Adrenal gland (tissue), 12 donors: ENCODE measurements around the gene CST4. TPM values are rescaled to one million over a fixed set of nuclear protein-coding genes. Genes with fewer than 3 reads are reported as not detected.
A peak's percentile ranks its signal among the peaks of the same experiment; 100 is the strongest.

Experiments
- DNase-seq, 7 donors: peaks; one replicate each; pipeline ENCODE4 v3.0.0-alpha.2; 2019 to 2020
- H3K27ac ChIP-seq, 5 donors: fragments of 200-600 bp; sonication (generic) in 4 of 5; 1 replicate in 3 of 5; 2 replicates in 2 of 5; pipeline versions ENCODE4 v1.5.1 to v1.8.0; 2016 to 2020; ENCODE audit warnings: mild to moderate bottlenecking in 1 of 5
- H3K27me3 ChIP-seq: fragments of 200-600 bp; 2 replicates; pipeline ENCODE4 v1.8.0; 2021
- H3K36me3 ChIP-seq, 2 donors: fragments of 200-600 bp; replicated peaks in 1 of 2; 1 replicate in 1 of 2; 2 replicates in 1 of 2; pipeline versions ENCODE4 v1.5.1 to v1.8.0; 2018 to 2022
- H3K4me1 ChIP-seq, 2 donors: fragments of 200-600 bp; replicated peaks in 1 of 2; 1 replicate in 1 of 2; 2 replicates in 1 of 2; pipeline versions ENCODE4 v1.5.1 to v1.8.0; 2018 to 2021
- H3K4me3 ChIP-seq, 4 donors: fragments of 200-600 bp; sonication (generic) in 3 of 4; one replicate each; pipeline ENCODE4 v1.5.1; 2016 to 2018
- H3K9me3 ChIP-seq, 3 donors: fragments of 200-600 bp; sonication (generic) in 1 of 3; replicated peaks in 1 of 3; 1 replicate in 2 of 3; 2 replicates in 1 of 3; pipeline versions ENCODE4 v1.5.1 to v1.8.0; 2016 to 2021
- CTCF ChIP-seq, 6 experiments: fragments of 450-650 bp in 4 of 6; fragments of 200-600 bp in 2 of 6; sonication (generic) in 1 of 6; IDR thresholded peaks; 1 replicate in 5 of 6; 2 replicates in 1 of 6; pipeline versions ENCODE4 v1.5.1 to v1.8.0; 2016 to 2021; ENCODE audit warnings: antibody characterized with exemption in 6 of 6, mild to moderate bottlenecking in 2 of 6, moderate library complexity in 1 of 6
- POLR2A ChIP-seq, 2 donors: fragments of 450-650 bp; IDR thresholded peaks; one replicate each; pipeline ENCODE4 v1.6.1; 2017; ENCODE audit warnings: antibody characterized with exemption in 2 of 2, mild to moderate bottlenecking in 2 of 2, moderate library complexity in 1 of 2
- WGBS, 4 donors: extraction: QIAGEN DNeasy Blood & Tissue Kit in 2 of 4; methylation state at CpG; one replicate each; pipeline versions ENCODE4 v1.1.5 to v1.1.7; 2013 to 2017; 5-methylcytosine and 5-hydroxymethylcytosine counted together
- intact Hi-C, 2 donors: fragments of 100-400 bp; cut with DNase I; formaldehyde crosslinking; loops; one replicate each; pipeline versions ENCODE4 v1.14.1 to v1.15.0; 2022 to 2023
- polyA plus RNA-seq, 3 donors: library from polyadenylated mRNA; stranded (reverse); fragments of 200-250 nt in 2 of 3; fragments of 350-450 nt in 1 of 3; fragmentation: Illumina TruSeq in 1 of 3; extraction: RNeasy Lipid Tissue Mini Kit (QIAGEN cat#74804) in 1 of 3; gene quantifications; one replicate each; pipeline ENCODE4 v1.2.3, GENCODE V29; 2013 to 2014
- total RNA-seq, 9 donors: library from RNA; depleted of rRNA in 4 of 9; stranded (reverse); fragments of >200 nt in 4 of 9; fragments of 120-200 nt in 1 of 9; fragmentation: NEBNext Ultra II Directional in 1 of 9; extraction: Animal tissue kit (Norgen Biotek cat#: 25700) in 1 of 9; gene quantifications; one replicate each; pipeline versions ENCODE4 v1.1.0 to v1.2.4, GENCODE V29; 2013 to 2023
- donor health status: healthy with polysubstance abuse.
- donor health status: Bipolar disorder and iron deficiency.
- donor health status: DM: yes; HTN: yes; CAD: no.
- donor health status: DM: no; HTN: no; CAD: no.
- donor health status: DM: no; HTN: no; CAD: no.
- donor health status: DM: yes; HTN: yes; CAD: no.

The CST4 gene
- total and polyA plus RNA-seq, 12 donors = not detected

GRCh38 chr20:23640018-23640601 is 48.7 kb downstream of the CST4 start:
- H3K4me1 ChIP-seq = peaks cover 33 to 36% of the 10 kb centered on the region in 2 donors
- H3K27ac ChIP-seq = no peak overlapping the region
- WGBS, 4 donors = 84 to 87% (median 85%) methylated on average over 5 to 8 of the region's 8 CpGs
- H3K9me3 ChIP-seq = no peaks in the 10 kb centered on the region
- intact Hi-C loops = no loop called here
- no peak for DNase-seq
- H3K4me3 ChIP-seq = no peak overlapping the region
- H3K36me3 ChIP-seq = no peaks in the 10 kb centered on the region
- no peaks in the 10 kb centered on the region for H3K27me3 ChIP-seq
- TF ChIP-seq CTCF (IDR thresholded peaks at IDR 0.05) (no peak), POLR2A (IDR thresholded peaks at IDR 0.05) (no peak)

GRCh38 chr20:23639490-23639958 is 49.3 kb downstream of the CST4 start:
- WGBS, 4 donors = 79 to 84% (median 81%) methylated on average over 8 of the region's 8 CpGs
- no peaks in the 10 kb centered on the region for H3K9me3 ChIP-seq
- no peak overlapping the region for H3K27ac ChIP-seq
- TF ChIP-seq CTCF (IDR thresholded peaks at IDR 0.05) (no peak), POLR2A (IDR thresholded peaks at IDR 0.05) (no peak)
- H3K36me3 ChIP-seq = peaks cover 0 to 4% of the 10 kb centered on the region in 2 donors
- H3K4me1 ChIP-seq = peaks cover 33 to 42% of the 10 kb centered on the region in 2 donors
- no peaks in the 10 kb centered on the region for H3K27me3 ChIP-seq
- intact Hi-C loops = loop anchor here in 1 of 2 donors (10.0 kb wide), 1 partner anchor 285 kb away; the partner anchor contains the start of gene NXT1
- no peak for DNase-seq
- H3K4me3 ChIP-seq = no peak overlapping the region

DNA sequence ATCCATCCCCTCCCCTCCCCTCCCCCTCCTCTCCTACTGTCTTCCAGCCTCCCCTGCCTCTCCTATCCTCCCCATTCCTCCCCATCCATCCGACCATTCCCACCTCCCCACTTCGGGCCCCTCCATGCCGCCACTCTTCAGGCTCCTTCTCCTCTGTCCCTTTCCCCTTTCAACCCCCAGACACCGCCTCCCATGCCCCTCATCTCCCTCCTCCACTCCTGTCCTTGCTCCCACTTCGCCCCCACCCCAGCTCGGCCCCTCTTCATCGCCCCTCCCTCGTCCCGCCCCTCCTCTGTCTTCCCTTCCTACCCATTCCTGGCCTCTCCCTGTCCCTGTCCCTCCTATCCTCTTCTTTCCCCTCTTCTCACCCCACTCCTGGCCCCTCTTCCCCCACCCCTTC is 50.5 kb downstream of the CST4 start:
- no peaks in the 10 kb centered on the region for H3K27me3 ChIP-seq
- TF ChIP-seq POLR2A (IDR thresholded peaks at IDR 0.05) (no peak), CTCF (IDR thresholded peaks at IDR 0.05) (no peak)
- DNase-seq = no peak
- intact Hi-C loops = loop anchor here in 1 of 2 donors (10.0 kb wide), 1 partner anchor 284 kb away; the partner anchor contains the start of gene NXT1
- H3K4me1 ChIP-seq = peaks cover 33 to 44% of the 10 kb centered on the region in 2 donors
- H3K36me3 ChIP-seq = peaks cover 0 to 16% of the 10 kb centered on the region in 2 donors
- H3K27ac ChIP-seq = peak overlapping the region in 1 of 5 donors; percentile 95
- 64 to 77% (median 70%) methylated on average over 9 of the region's 9 CpGs for WGBS, 4 donors
- H3K4me3 ChIP-seq = no peak overlapping the region
- H3K9me3 ChIP-seq = no peaks in the 10 kb centered on the region

- WGBS, 4 donors = 1% methylated on average over 18 to 92 of the region's 92 CpGs
- intact Hi-C loops = loop anchor here in 1 of 2 donors (10.0 kb wide), 1 partner anchor 283 kb away; the partner anchor contains the start of gene NXT1
- TF ChIP-seq POLR2A (IDR thresholded peaks at IDR 0.05) (peak; percentile 65 to 82), CTCF (IDR thresholded peaks at IDR 0.05) (no peak)
- H3K9me3 ChIP-seq = no peaks in the 10 kb centered on the region
- peaks cover 0 to 23% of the 10 kb centered on the region in 2 donors for H3K36me3 ChIP-seq
- no peaks in the 10 kb centered on the region for H3K27me3 ChIP-seq
- H3K4me3 ChIP-seq = peak within 1 kb of the TSS; percentile 48 to 96 (median 84)
- DNase-seq = peak; percentile 88 to 95 (median 93)
- H3K4me1 ChIP-seq = peaks cover 30 to 42% of the 10 kb centered on the region in 2 donors
- H3K27ac ChIP-seq = peak within 1 kb of the TSS; percentile 64 to 95 (median 90)
Observed at GRCh38 chr20:23637282-23638221, 51.3 kb downstream of the CST4 start, which contains the start of gene CST3. Gene CST3 (minus strand): TSS chr20:23637955. CDS start chr20:23637862, 93 bp downstream.
